ENCODE measurements around the gene EMID1. TPM values are rescaled to one million over a fixed set of nuclear protein-coding genes. Genes with fewer than 3 reads are reported as not detected.

EMID1 gene
- total RNA-seq, 2 donors from 2014 or later = 0.14 TPM; not detected in 1

GRCh38 chr22:29268511-29269229 is 63.0 kb downstream of the EMID1 start:
- H3K9me3 Mint-ChIP-seq = no peaks in the 10 kb centered on the region
- peak overlapping the region; percentile 81 to 98 for H3K4me3 Mint-ChIP-seq
- ATAC-seq (replicated peaks in 1 of 2) (peak; percentile 32 to 35), DNase-seq (peak; percentile 51 to 54)
- H3K27ac Mint-ChIP-seq = peak overlapping the region; percentile 98
- peaks cover 15 to 35% of the 10 kb centered on the region in 2 donors for H3K36me3 Mint-ChIP-seq (ENCODE audit: insufficient read depth in 2 of 2)
- peaks cover 61% of the 10 kb centered on the region for H3K4me1 Mint-ChIP-seq (ENCODE audit: low read depth)
- no peaks in the 10 kb centered on the region for H3K27me3 Mint-ChIP-seq (ENCODE audit: low read depth)

DNA sequence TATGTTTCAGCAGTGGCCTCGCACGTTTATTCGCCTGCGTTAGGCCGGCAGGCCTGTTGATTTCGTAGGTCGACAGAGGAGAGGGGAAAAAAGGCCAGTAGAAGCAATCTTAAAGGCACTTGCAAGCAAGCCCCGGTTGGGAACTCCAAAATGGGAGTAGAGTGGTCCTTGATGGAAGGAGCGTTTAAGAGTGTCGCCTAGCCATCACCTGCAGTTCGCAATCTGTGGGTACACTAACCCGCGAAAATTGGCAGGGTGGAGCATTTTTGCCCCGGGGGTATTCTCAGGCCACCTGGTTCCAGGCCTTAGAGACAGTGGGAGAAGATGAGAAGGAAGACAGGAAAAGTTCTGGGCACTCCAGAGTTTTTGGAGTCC is 63.5 kb downstream of the EMID1 start:
- peak overlapping the region; percentile 81 to 98 for H3K4me3 Mint-ChIP-seq
- peak overlapping the region; percentile 98 for H3K27ac Mint-ChIP-seq
- DNase-seq = no peak
- ATAC-seq (replicated peaks in 1 of 2) = no peak
- no peaks in the 10 kb centered on the region for H3K9me3 Mint-ChIP-seq
- peaks cover 15 to 39% of the 10 kb centered on the region in 2 donors for H3K36me3 Mint-ChIP-seq (ENCODE audit: insufficient read depth in 2 of 2)
- no peaks in the 10 kb centered on the region for H3K27me3 Mint-ChIP-seq (ENCODE audit: low read depth)
- H3K4me1 Mint-ChIP-seq (ENCODE audit: low read depth) = peaks cover 66% of the 10 kb centered on the region

GRCh38 chr22:29269731-29270474 is 64.2 kb downstream of the EMID1 start:
- Mint-ChIP-seq H3K27me3 (ENCODE audit: low read depth) (no peaks in the 10 kb centered on the region), H3K4me3 (peak overlapping the region; percentile 81 to 98), H3K9me3 (no peaks in the 10 kb centered on the region), H3K36me3 (ENCODE audit: insufficient read depth in 2 of 2) (peaks cover 16 to 45% of the 10 kb centered on the region in 2 donors), H3K27ac (peak overlapping the region; percentile 98), H3K4me1 (ENCODE audit: low read depth) (peaks cover 73% of the 10 kb centered on the region)
- DNase-seq = peak in 1 of 2 donors; percentile 16
- no peak for ATAC-seq (replicated peaks in 1 of 2)

GRCh38 chr22:29270475-29271271 is 65.0 kb downstream of the EMID1 start:
- Mint-ChIP-seq H3K4me1 (ENCODE audit: low read depth) (peaks cover 81% of the 10 kb centered on the region), H3K27ac (peak overlapping the region; percentile 96), H3K27me3 (ENCODE audit: low read depth) (no peaks in the 10 kb centered on the region), H3K9me3 (no peaks in the 10 kb centered on the region), H3K36me3 (ENCODE audit: insufficient read depth in 2 of 2) (peaks cover 19 to 47% of the 10 kb centered on the region in 2 donors), H3K4me3 (peak overlapping the region; percentile 81 to 98)
- no peak for ATAC-seq (replicated peaks in 1 of 2)
- DNase-seq = no peak

DNA sequence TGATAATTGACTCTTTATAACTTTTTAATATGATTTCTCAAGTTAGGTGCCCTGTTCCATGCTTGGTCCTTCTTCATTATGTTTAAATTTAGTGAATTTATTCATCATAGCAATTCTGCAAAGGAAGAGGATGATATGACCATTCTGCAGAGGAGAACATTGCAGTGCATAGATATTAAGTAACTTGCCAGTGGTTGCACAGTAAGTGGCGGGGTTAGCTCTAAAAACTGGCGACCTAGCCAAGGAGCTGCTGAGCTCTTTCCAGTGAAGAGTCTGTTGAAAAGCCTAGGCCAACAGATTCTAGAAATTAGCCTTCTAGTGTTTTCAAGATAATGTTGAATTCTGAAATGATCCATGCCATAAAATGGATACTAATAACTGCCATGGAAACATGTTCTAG is 66.9 kb downstream of the EMID1 start:
- Mint-ChIP-seq H3K36me3 (ENCODE audit: insufficient read depth in 2 of 2) (peaks cover 24 to 62% of the 10 kb centered on the region in 2 donors), H3K9me3 (no peaks in the 10 kb centered on the region), H3K27me3 (ENCODE audit: low read depth) (no peaks in the 10 kb centered on the region), H3K27ac (peak overlapping the region; percentile 82), H3K4me3 (peak overlapping the region in 1 of 2 donors; percentile 81), H3K4me1 (ENCODE audit: low read depth) (peaks cover 84% of the 10 kb centered on the region)
- ATAC-seq (replicated peaks in 1 of 2) (no peak), DNase-seq (no peak)

DNA sequence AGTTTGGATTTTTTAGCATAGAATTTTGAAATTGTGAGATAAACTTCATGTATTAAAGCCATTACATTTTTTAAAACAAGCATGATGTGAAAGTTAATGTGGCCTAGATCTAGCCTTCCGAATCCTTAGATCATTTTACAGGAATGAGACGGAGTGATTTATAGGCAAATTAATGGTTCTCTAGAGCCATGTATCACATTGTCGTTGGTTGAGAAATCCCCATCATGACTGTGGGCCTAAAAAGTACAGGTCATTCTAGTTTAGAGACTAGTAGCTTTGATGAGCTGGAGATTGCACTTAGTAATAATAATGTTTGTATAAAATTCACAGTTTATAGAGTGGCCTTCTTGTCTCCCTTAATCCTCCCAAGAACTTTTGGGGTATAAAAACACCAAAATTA is 69.5 kb downstream of the EMID1 start:
- Mint-ChIP-seq H3K27ac (peak overlapping the region; percentile 92), H3K4me3 (no peak overlapping the region), H3K27me3 (ENCODE audit: low read depth) (no peaks in the 10 kb centered on the region), H3K9me3 (no peaks in the 10 kb centered on the region), H3K36me3 (ENCODE audit: insufficient read depth in 2 of 2) (peaks cover 23 to 68% of the 10 kb centered on the region in 2 donors), H3K4me1 (ENCODE audit: low read depth) (peaks cover 74% of the 10 kb centered on the region)
- DNase-seq = no peak
- ATAC-seq (replicated peaks in 1 of 2) = no peak

DNA sequence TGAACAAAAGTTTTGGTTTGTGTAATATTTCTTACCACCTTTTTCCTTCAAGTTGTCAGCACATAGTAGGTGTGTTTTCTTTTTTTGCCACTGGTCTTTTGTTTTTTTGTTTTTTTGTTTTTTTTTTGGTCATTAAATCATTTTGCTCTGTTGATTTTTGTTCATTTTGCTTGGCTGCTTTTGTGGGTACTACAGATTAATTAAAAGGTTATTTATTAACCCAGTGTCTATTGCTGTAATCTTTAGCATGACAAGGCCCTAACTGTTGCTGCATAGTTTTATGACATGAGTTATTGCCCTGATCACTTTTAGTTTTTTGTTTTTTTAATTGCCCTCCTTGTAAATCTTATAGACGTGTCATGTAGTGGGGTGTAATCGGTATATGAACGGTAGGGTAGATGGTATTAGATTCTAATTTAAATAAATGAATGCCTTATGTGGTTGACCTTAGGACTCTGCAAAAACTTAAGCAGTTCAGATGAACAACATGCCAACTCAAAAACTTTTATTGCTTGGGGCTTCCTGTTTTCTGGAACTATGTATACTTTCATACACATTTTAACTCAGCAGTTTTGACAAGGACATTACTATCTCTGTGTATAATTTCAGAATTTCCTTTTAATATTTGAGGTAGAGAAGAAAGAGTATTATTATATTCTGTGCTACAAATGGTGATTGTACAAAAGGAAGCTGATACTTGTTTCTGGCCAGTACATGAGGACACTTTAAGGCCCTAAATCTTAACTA is 70.3 kb downstream of the EMID1 start:
- H3K36me3 Mint-ChIP-seq (ENCODE audit: insufficient read depth in 2 of 2) = peaks cover 19 to 69% of the 10 kb centered on the region in 2 donors
- DNase-seq (no peak), ATAC-seq (replicated peaks in 1 of 2) (no peak)
- H3K27ac Mint-ChIP-seq = peak overlapping the region; percentile 92
- no peaks in the 10 kb centered on the region for H3K9me3 Mint-ChIP-seq
- peaks cover 66% of the 10 kb centered on the region for H3K4me1 Mint-ChIP-seq (ENCODE audit: low read depth)
- H3K27me3 Mint-ChIP-seq (ENCODE audit: low read depth) = no peaks in the 10 kb centered on the region
- H3K4me3 Mint-ChIP-seq = peak overlapping the region in 1 of 2 donors; percentile 50

- Mint-ChIP-seq H3K4me3 (no peak overlapping the region), H3K4me1 (ENCODE audit: low read depth) (peaks cover 53% of the 10 kb centered on the region), H3K9me3 (no peaks in the 10 kb centered on the region), H3K36me3 (ENCODE audit: insufficient read depth in 2 of 2) (peaks cover 21 to 73% of the 10 kb centered on the region in 2 donors), H3K27ac (peak overlapping the region; percentile 26), H3K27me3 (ENCODE audit: low read depth) (no peaks in the 10 kb centered on the region)
- ATAC-seq (replicated peaks in 1 of 2) = no peak
- DNase-seq = no peak
Observed at GRCh38 chr22:29277927-29278326, 72.2 kb downstream of the EMID1 start.

- no peak for DNase-seq
- peaks cover 20 to 64% of the 10 kb centered on the region in 2 donors for H3K36me3 Mint-ChIP-seq (ENCODE audit: insufficient read depth in 2 of 2)
- no peak for ATAC-seq (replicated peaks in 1 of 2)
- H3K4me1 Mint-ChIP-seq (ENCODE audit: low read depth) = peaks cover 16% of the 10 kb centered on the region
- no peaks in the 10 kb centered on the region for H3K9me3 Mint-ChIP-seq
- no peaks in the 10 kb centered on the region for H3K27me3 Mint-ChIP-seq (ENCODE audit: low read depth)
- no peak overlapping the region for H3K27ac Mint-ChIP-seq
- no peak overlapping the region for H3K4me3 Mint-ChIP-seq
Observed at GRCh38 chr22:29284196-29284595, 78.5 kb downstream of the EMID1 start.

DNA sequence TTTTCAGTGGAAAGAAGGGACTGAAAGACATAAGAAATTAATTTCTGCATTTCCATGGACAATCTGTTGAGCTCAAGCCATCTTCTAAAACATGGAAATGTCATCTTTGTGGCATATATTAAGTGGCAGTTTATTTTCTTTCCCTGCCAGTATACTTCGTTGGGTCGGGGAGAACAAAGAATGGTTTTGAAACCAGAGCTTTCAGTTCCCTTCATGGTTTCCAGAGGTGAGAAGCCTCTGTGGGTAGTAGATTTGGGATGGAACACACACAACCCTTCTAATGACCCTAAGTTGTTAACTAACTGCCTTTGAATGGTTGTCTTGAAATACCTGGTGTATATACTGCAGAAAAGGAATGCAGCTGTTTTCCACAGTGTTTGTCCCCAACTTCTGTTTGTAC is 83.1 kb downstream of the EMID1 start:
- no peak overlapping the region for H3K4me3 Mint-ChIP-seq
- ATAC-seq (replicated peaks in 1 of 2) (no peak), DNase-seq (no peak)
- peak overlapping the region; percentile 68 for H3K27ac Mint-ChIP-seq
- peaks cover 20 to 60% of the 10 kb centered on the region in 2 donors for H3K36me3 Mint-ChIP-seq (ENCODE audit: insufficient read depth in 2 of 2)
- no peaks in the 10 kb centered on the region for H3K27me3 Mint-ChIP-seq (ENCODE audit: low read depth)
- H3K9me3 Mint-ChIP-seq = no peaks in the 10 kb centered on the region
- peaks cover 10% of the 10 kb centered on the region for H3K4me1 Mint-ChIP-seq (ENCODE audit: low read depth)

- peaks cover 10% of the 10 kb centered on the region for H3K4me1 Mint-ChIP-seq (ENCODE audit: low read depth)
- H3K36me3 Mint-ChIP-seq (ENCODE audit: insufficient read depth in 2 of 2) = peaks cover 15 to 58% of the 10 kb centered on the region in 2 donors
- H3K27me3 Mint-ChIP-seq (ENCODE audit: low read depth) = no peaks in the 10 kb centered on the region
- no peak overlapping the region for H3K27ac Mint-ChIP-seq
- H3K4me3 Mint-ChIP-seq = no peak overlapping the region
- no peak for ATAC-seq (replicated peaks in 1 of 2)
- no peaks in the 10 kb centered on the region for H3K9me3 Mint-ChIP-seq
- no peak for DNase-seq
Observed at GRCh38 chr22:29290061-29290460, 84.4 kb downstream of the EMID1 start.

DNA sequence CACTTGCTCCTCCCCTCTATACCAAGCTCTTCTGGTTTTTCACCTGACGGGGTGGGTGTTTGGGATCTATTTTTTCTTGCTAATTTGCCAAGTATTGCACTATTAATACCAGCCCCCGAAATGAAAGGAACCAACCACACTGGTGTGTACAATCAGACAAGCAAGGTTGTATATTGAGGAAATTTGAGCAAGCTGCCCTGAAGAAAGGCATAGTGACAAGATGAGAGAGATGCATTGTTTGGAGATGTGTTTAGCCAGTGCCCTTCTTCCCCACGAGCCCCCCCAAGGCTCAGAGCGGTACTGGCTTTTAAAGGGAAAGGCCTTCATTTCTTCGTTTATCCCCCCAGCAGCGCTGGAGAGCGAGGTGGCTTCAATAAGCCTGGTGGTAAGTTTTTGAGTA is 85.5 kb downstream of the EMID1 start:
- DNase-seq (no peak), ATAC-seq (replicated peaks in 1 of 2) (no peak)
- Mint-ChIP-seq H3K4me3 (no peak overlapping the region), H3K27ac (no peak overlapping the region), H3K4me1 (ENCODE audit: low read depth) (peaks cover 10% of the 10 kb centered on the region), H3K36me3 (ENCODE audit: insufficient read depth in 2 of 2) (peaks cover 15 to 60% of the 10 kb centered on the region in 2 donors), H3K27me3 (ENCODE audit: low read depth) (no peaks in the 10 kb centered on the region), H3K9me3 (no peaks in the 10 kb centered on the region)
